PC-3 (cell line): ENCODE data around the gene CRISPLD2.

ENCODE experiments used
- CTCF ChIP-seq: fragments of 300-600 bp; sonication (generic); conservative IDR thresholded peaks from 2 replicates; pipeline ENCODE4 v1.5.1; 2017; ENCODE audit warnings: antibody characterized with exemption, low read depth, mild to moderate bottlenecking, low read length
- EZH2 ChIP-seq: fragments of 300-600 bp; sonication (generic); IDR thresholded peaks from one replicate; pipeline ENCODE4 v1.6.1; 2017; ENCODE audit warnings: antibody characterized with exemption, mild to moderate bottlenecking, low read length; ENCODE audit not compliant: unreplicated experiment

- TF ChIP-seq CTCF = no peak
- no peak for TF ChIP-seq EZH2
These were observed 47.9 kb downstream of the CRISPLD2 start for GRCh38 chr16:84867696-84868095.
